Upper lobe of left lung (tissue), 6 donors: Measurements from ENCODE around the gene CYP2W1. TPM values are rescaled to one million over a fixed set of nuclear protein-coding genes. Genes with fewer than 3 reads are reported as not detected.
A peak's percentile ranks its signal among the peaks of the same experiment; 100 is the strongest.

Source experiments
- ATAC-seq, 2 donors: fragments of 200-7000 bp; cut with Tn5 transposase; one replicate each; pipeline ENCODE4 v1.9.1; 2022; ENCODE audit warnings: mild to moderate bottlenecking in 2 of 2, moderate library complexity in 2 of 2; ENCODE audit not compliant: low FRiP score in 2 of 2
- DNase-seq, 2 donors: peaks; one replicate each; pipeline ENCODE4 v3.0.0-alpha.2; 2019 to 2020
- H3K27ac ChIP-seq, 4 donors: fragments of 200-600 bp; sonication (generic); one replicate each; pipeline ENCODE4 v1.5.1; 2016 to 2019
- H3K27me3 ChIP-seq, 4 donors: fragments of 200-600 bp; sonication (generic); one replicate each; pipeline ENCODE4 v1.5.1; 2017 to 2019
- H3K36me3 ChIP-seq, 4 donors: fragments of 200-600 bp; sonication (generic); one replicate each; pipeline ENCODE4 v1.5.1; 2016 to 2019
- H3K4me1 ChIP-seq, 4 donors: fragments of 200-600 bp; sonication (generic); one replicate each; pipeline ENCODE4 v1.5.1; 2018 to 2019
- H3K4me3 ChIP-seq, 4 donors: fragments of 200-600 bp; sonication (generic); one replicate each; pipeline ENCODE4 v1.5.1; 2017 to 2019; ENCODE audit warnings: mild to moderate bottlenecking in 2 of 4, moderate library complexity in 1 of 4
- H3K9me3 ChIP-seq, 4 donors: fragments of 200-600 bp; sonication (generic); one replicate each; pipeline ENCODE4 v1.5.1; 2018 to 2019
- CTCF ChIP-seq, 6 experiments: fragments of 450-650 bp in 4 of 6; fragments of 200-600 bp in 2 of 6; sonication (generic) in 2 of 6; IDR thresholded peaks; one replicate each; pipeline ENCODE4 v1.5.1; 2016 to 2019; ENCODE audit warnings: antibody characterized with exemption in 6 of 6
- EP300 ChIP-seq, 4 donors: sonication (generic); formaldehyde crosslinking; IDR thresholded peaks; one replicate each; pipeline ENCODE4 v1.5.1; 2017; ENCODE audit warnings: antibody characterized with exemption in 4 of 4, control low read depth in 2 of 4
- POLR2A ChIP-seq, 4 donors: fragments of 450-650 bp; IDR thresholded peaks; one replicate each; pipeline ENCODE4 v1.5.1; 2016 to 2017; ENCODE audit warnings: antibody characterized with exemption in 4 of 4, mild to moderate bottlenecking in 2 of 4
- POLR2AphosphoS5 ChIP-seq, 2 donors: sonication (generic); formaldehyde crosslinking; IDR thresholded peaks; one replicate each; pipeline ENCODE4 v1.5.1; 2017; ENCODE audit warnings: antibody characterized with exemption in 2 of 2
- WGBS, 2 donors: methylation state at CpG; one replicate each; pipeline ENCODE4 v1.1.5; 2017 to 2018; 5-methylcytosine and 5-hydroxymethylcytosine counted together
- total RNA-seq, 6 donors: library from RNA; depleted of rRNA in 4 of 6; stranded (reverse); fragments of >200 nt in 4 of 6; gene quantifications; one replicate each; pipeline versions ENCODE4 v1.1.0 to v1.2.1, GENCODE V29; 2016 to 2021
- donor health status: DM: no; HTN: no; CAD: no; lungs with moderate emphysema.
- donor health status: DM: no; HTN: yes; CAD: no; lungs with severe emphysema.

Gene CYP2W1
- total RNA-seq, 6 donors from 2014 or later = not detected

- H3K27ac ChIP-seq = no peak overlapping the region
- DNase-seq = no peak
- no peak overlapping the region for H3K4me3 ChIP-seq
- TF ChIP-seq EP300 (IDR thresholded peaks at IDR 0.05) = no peak
- no peak for TF ChIP-seq CTCF (IDR thresholded peaks at IDR 0.05)
- no peak for TF ChIP-seq POLR2AphosphoS5 (IDR thresholded peaks at IDR 0.05)
- TF ChIP-seq POLR2A (IDR thresholded peaks at IDR 0.05) = no peak
- no peaks in the 10 kb centered on the region for H3K27me3 ChIP-seq
- no peak for ATAC-seq
- peaks cover 13 to 37% (median 23%) of the 10 kb centered on the region in 4 donors for H3K4me1 ChIP-seq
- H3K36me3 ChIP-seq = peaks cover 0 to 28% (median 15%) of the 10 kb centered on the region in 4 donors
- no peaks in the 10 kb centered on the region for H3K9me3 ChIP-seq
- 73 to 81% methylated on average over 15 of the region's 15 CpGs for WGBS, 2 donors
Measured at GRCh38 chr7:1024331-1024841, 41.4 kb downstream of the CYP2W1 start.

DNA sequence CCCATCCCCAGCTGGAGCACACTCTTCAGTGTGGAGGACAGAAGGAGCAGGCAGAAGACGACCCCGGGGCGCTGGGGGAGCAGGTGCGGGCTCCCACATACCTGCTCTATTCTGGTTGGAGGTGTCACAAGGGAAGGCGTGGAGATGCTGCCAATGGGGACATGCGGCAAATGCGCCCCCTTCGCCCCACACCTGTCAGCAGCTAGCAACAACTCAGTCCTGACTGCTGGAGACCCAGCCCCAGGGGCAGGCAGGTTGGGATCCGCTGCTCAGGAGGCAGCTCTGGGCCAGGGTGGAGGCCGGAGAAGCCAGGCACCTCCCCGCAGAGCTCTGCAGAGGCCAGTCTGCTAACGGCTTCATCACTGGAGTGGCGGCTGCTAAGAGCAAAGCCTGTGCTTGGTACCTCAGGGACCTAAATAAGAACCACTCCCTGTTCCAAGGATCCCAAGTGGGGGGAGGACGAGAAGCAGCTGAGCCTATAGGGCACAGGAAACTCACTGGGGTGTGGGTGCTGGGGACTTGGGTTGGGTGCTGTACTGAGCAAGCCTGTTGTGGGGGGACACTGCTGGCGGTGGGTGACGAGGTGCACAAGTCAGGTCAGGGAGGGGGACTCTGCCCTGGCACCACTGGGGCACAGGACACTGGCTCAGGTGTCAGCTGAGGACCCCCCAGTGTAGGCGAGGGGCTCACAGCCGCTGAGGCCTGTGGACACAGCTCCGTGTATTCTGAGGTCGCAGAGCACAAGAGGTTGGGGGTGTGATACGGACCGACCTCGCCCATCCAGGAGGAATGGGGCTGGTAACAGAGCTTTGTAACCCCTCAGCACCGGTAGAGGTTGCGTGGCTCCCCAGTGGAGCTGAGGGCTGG, 42.1 kb downstream of the CYP2W1 start:
- H3K36me3 ChIP-seq = peaks cover 0 to 22% (median 13%) of the 10 kb centered on the region in 4 donors
- ATAC-seq = no peak

DNA sequence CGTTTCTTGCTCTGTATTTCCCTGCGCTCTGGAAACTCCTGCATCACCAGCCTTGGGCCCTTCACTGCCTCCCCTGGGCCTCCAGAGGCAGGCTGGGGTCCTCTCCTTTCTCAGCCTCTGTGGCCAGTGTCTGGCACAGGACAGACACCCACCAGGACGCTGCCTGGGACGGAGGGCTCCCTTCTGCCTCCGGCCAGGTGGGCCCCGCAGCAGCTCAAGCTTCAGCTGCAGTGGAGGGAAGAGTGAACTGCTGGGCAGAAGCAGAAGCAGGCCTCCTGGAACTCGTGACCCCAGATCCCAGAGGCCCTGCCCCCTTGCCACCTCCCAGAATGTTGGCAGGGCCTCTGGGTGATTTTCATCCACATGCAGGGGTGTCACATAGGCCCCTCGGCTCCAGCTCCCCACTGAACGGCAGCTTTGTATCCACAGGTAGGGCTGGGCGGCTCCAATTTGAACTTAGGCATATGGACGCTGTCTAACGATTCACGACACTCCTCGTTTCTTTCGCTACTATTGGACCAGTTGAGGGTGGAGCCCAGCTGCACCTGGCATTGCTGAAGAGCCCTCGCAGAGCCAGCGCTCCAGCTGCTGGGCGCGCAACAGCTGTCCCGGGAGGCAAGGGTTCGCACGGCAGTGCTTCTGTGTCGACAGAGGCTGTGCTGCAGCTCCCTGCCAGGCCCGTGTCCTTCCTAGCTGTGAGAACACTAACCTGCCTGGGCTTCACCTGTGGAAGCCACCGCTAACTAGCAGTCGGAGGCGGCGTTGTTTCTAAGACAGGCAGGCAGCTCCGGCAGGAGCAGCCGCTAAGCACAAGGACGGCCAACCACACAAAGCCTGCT, 43.0 kb downstream of the CYP2W1 start:
- no peak overlapping the region for H3K4me3 ChIP-seq
- DNase-seq = peak in 1 of 2 donors; percentile 43

More for the DNA sequence above, 42.1 kb downstream of the CYP2W1 start:
- DNase-seq = peak in 1 of 2 donors; percentile 55
- TF ChIP-seq POLR2AphosphoS5 (IDR thresholded peaks at IDR 0.05) = no peak
- TF ChIP-seq EP300 (IDR thresholded peaks at IDR 0.05) = no peak
- TF ChIP-seq POLR2A (IDR thresholded peaks at IDR 0.05) = no peak
- TF ChIP-seq CTCF (IDR thresholded peaks at IDR 0.05) = no peak
- Histone ChIP-seq H3K27ac (no peak overlapping the region), H3K4me3 (no peak overlapping the region), H3K4me1 (peaks cover 15 to 40% (median 26%) of the 10 kb centered on the region in 4 donors), H3K27me3 (no peaks in the 10 kb centered on the region), H3K9me3 (no peaks in the 10 kb centered on the region)
- WGBS, 2 donors = 95 to 98% methylated on average over 14 to 23 of the region's 25 CpGs

DNA sequence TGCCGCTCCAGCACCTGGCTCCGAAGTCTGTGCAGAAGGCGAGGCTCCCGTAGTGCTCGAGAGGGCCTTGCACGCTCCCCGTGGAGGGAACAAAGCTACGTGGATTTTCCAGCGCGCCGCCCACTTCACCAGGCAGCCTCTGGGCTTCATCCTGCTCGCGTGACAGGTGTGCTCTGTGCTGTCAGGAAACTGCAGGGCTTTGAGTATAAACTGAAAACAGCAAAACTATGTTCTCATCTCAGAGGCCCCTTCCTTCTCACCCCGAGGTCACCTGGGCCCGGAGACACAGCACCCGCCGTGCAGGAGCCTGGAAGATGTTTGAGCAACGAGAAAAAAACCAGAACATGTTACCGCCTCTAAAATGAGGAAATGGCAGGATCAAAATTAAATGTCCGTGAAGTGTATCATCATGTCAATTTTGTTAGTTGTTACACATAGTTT, 43.8 kb downstream of the CYP2W1 start:
- ATAC-seq (no peak), DNase-seq (peak in 1 of 2 donors; percentile 60)
- peaks cover 15 to 40% (median 26%) of the 10 kb centered on the region in 4 donors for H3K4me1 ChIP-seq
- no peak for TF ChIP-seq EP300 (IDR thresholded peaks at IDR 0.05)
- peaks cover 0 to 20% (median 12%) of the 10 kb centered on the region in 4 donors for H3K36me3 ChIP-seq
- no peaks in the 10 kb centered on the region for H3K9me3 ChIP-seq
- H3K27ac ChIP-seq = no peak overlapping the region
- H3K4me3 ChIP-seq = peak overlapping the region in 1 of 4 donors; percentile 98
- 90% methylated on average over 20 of the region's 20 CpGs for WGBS, 2 donors
- H3K27me3 ChIP-seq = no peaks in the 10 kb centered on the region

More for the DNA sequence above, 43.0 kb downstream of the CYP2W1 start:
- H3K36me3 ChIP-seq = peaks cover 0 to 21% (median 13%) of the 10 kb centered on the region in 4 donors
- no peak for ATAC-seq
- TF ChIP-seq CTCF (IDR thresholded peaks at IDR 0.05) = no peak
- no peaks in the 10 kb centered on the region for H3K27me3 ChIP-seq
- H3K27ac ChIP-seq = no peak overlapping the region
- no peaks in the 10 kb centered on the region for H3K9me3 ChIP-seq
- 95% methylated on average over 18 to 27 of the region's 31 CpGs for WGBS, 2 donors
- H3K4me1 ChIP-seq = peaks cover 15 to 40% (median 26%) of the 10 kb centered on the region in 4 donors
